BJ (cell line): ENCODE data around the gene EIF5A2. TPM values are rescaled to one million over a fixed set of nuclear protein-coding genes. Genes with fewer than 3 reads are reported as not detected.

ENCODE experiments used
- CTCF ChIA-PET: fragments of 350-600 bp; formaldehyde crosslinking; extraction: SDS; loops from one replicate; lab custom pipeline; 2021; ENCODE audit warnings: antibody characterized with exemption, inconsistent platforms; lab: Yijun Ruan, JAX
- POLR2A ChIA-PET: fragments of 300-600 bp; sonication (Branson Sonifier 250); formaldehyde crosslinking; extraction: SDS; loops from one replicate; lab custom pipeline; 2021; ENCODE audit warnings: antibody characterized with exemption; lab: Charles Lee
- DNase-seq: peaks from one replicate; pipeline ENCODE4 v3.0.0-alpha.2; 2011; ENCODE audit warnings: low read depth
- H3K27me3 ChIP-seq: 2 replicates; pipeline ENCODE4 v1.6.0; 2011; ENCODE audit warnings: low read length; ENCODE audit not compliant: control insufficient read depth, insufficient read depth
- H3K36me3 ChIP-seq: 2 replicates; pipeline ENCODE4 v1.5.1; 2011; ENCODE audit warnings: low read length; ENCODE audit not compliant: control insufficient read depth, insufficient read depth
- H3K4me3 ChIP-seq: 2 replicates; pipeline ENCODE4 v1.5.1; 2011; ENCODE audit warnings: low read depth, mild to moderate bottlenecking, control low read depth, low read length
- CTCF ChIP-seq: IDR thresholded peaks from 2 replicates; pipeline ENCODE4 v1.5.1; 2011; ENCODE audit warnings: low read depth, mild to moderate bottlenecking, control low read depth, inconsistent platforms, low read length, moderate library complexity; ENCODE audit not compliant: insufficient read depth
- polyA plus RNA-seq: library from polyadenylated mRNA; depleted of rRNA; stranded (reverse); fragments of >200 nt; gene quantifications from 2 replicates; pipeline ENCODE4 v1.2.3, GENCODE V29; 2011; rRNA removed

Gene EIF5A2
- polyA plus RNA-seq, 1 experiment, result 7.8 TPM

- DNase-seq, result no peak
- ChIA-PET CTCF (interaction anchor here (2.5 kb wide), 1 partner anchor 32 kb away, joined by 11 read pairs; no protein-coding TSS in a partner anchor), POLR2A (no interaction called here)
- Histone ChIP-seq H3K27me3 (no peaks in the 10 kb centered on the region; the same call in 1 of the 2 replicates), H3K36me3 (no peaks in the 10 kb centered on the region), H3K4me3 (no peak overlapping the region)
- TF ChIP-seq CTCF, result no peak
These were observed 64.1 kb downstream of the EIF5A2 start for GRCh38 chr3:170844377-170844776.

DNA sequence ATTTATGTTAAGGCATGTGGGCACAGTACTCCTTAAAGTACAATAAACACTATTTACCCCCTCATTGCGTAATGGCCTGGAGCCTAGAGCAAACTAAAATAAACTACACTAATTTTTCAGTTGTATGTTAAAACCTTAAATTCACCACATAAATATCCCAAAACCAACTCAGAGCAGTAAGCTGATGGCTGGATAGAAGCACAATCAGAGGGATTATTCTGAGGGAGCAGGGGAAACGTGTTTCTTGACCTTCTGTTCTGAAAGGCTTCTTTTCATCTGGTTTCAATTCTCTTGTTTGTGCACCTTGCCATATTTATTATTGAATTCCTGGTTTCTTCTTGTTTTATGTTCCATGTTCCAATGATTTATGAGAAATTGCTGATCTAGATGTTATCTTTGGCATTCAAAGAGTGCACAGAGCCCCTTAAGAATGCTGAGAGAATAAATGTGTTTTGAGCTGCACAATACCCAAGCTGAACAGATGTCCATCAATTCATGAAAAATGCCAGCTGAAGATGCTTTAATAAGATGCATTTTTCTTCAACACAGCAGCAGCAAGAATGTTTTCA lies 68.1 kb downstream of the EIF5A2 start:
- no peak for TF ChIP-seq CTCF
- H3K36me3 ChIP-seq, result no peaks in the 10 kb centered on the region
- H3K27me3 ChIP-seq, result peaks cover 1% of the 10 kb centered on the region; the same call in 1 of the 2 replicates
- peak; percentile 27 for DNase-seq
- POLR2A ChIA-PET, result interaction anchor here (0.7 to 1.5 kb wide), 2 partner anchors 30 to 370 kb away, joined by 3 to 4 read pairs; partner anchors contain the start of gene RPL22L1
- CTCF ChIA-PET, result interaction anchor here (0.6 to 1.7 kb wide), 6 partner anchors 28 to 531 kb away, joined by 3 to 9 read pairs (median 3); no protein-coding TSS in a partner anchor
- H3K4me3 ChIP-seq, result no peak overlapping the region

DNA sequence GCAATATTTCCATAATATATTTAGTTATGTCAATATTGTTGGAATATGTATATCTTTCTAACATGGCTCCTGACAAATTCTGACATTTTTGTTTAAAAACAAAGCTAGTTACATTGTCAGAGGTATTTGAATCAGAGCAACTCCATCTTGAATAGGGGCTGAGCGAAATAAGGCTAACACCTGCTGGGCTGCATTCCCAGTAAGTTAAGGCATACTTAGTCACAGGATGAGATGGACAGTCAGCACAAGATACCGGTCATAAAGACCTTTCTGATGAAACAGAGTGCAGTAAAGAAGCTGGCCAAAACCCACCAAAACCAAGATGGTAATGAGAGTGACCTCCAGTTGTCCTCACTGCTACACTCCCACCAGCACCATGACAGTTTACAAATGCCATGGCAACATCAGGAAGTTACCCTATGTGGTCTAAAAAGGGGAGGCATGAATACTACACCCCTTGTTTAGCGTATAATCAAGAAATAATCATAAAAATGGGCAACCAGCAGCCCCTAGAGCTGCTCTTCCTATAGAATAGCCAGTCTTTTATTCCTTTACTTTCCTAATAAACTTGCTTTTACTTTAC lies 68.8 kb downstream of the EIF5A2 start:
- H3K27me3 ChIP-seq, result peaks cover 1% of the 10 kb centered on the region; the same call in 1 of the 2 replicates
- no peak for DNase-seq
- H3K36me3 ChIP-seq, result no peaks in the 10 kb centered on the region
- no peak for TF ChIP-seq CTCF
- H3K4me3 ChIP-seq, result no peak overlapping the region
- ChIA-PET CTCF (interaction anchor here (0.6 to 2.1 kb wide), 6 partner anchors 9 to 530 kb away, joined by 3 to 12 read pairs (median 3); no protein-coding TSS in a partner anchor), POLR2A (interaction anchor here (1.5 kb wide), 1 partner anchor 31 kb away, joined by 3 read pairs; the partner anchor contains the start of gene RPL22L1)

Other genes with a start within 250 kb of the EIF5A2 start
- gene RPL22L1, start 38.4 kb downstream of the EIF5A2 start, polyA plus RNA-seq, result 22.1 and 59.4 TPM in 2 replicates
- not detected in 2 replicates for gene SLC2A2, start 118.1 kb upstream of the EIF5A2 start, polyA plus RNA-seq